DOHH2 (cell line): ENCODE results near the gene MYPN.

Experiments used
- H3F3A ChIP-seq: fragments of 200-600 bp; sonication (generic), shearing (Covaris generic); 2 replicates; pipeline ENCODE4 v1.6.0; 2016; ENCODE audit warnings: antibody characterized with exemption, mild to moderate bottlenecking; ENCODE audit not compliant: control insufficient read depth, insufficient read depth
- H3K27ac ChIP-seq: fragments of 200-600 bp; sonication (generic); 2 replicates; pipeline ENCODE4 v1.5.1; 2014; ENCODE audit warnings: low read depth, mild to moderate bottlenecking, low read length, moderate library complexity
- H3K27me3 ChIP-seq: fragments of 200-600 bp; sonication (generic); 2 replicates; pipeline ENCODE4 v1.6.1; 2014; ENCODE audit warnings: mild to moderate bottlenecking, low read length, mixed read lengths; ENCODE audit not compliant: control insufficient read depth
- H3K36me3 ChIP-seq: fragments of 200-600 bp; sonication (generic); 2 replicates; pipeline ENCODE4 v1.6.1; 2014; ENCODE audit warnings: mild to moderate bottlenecking, low read length, moderate library complexity, mixed read lengths; ENCODE audit not compliant: control insufficient read depth
- H3K4me1 ChIP-seq: fragments of 200-600 bp; sonication (generic); 2 replicates; pipeline ENCODE4 v1.6.1; 2014; ENCODE audit warnings: mild to moderate bottlenecking, low read length, mixed read lengths; ENCODE audit not compliant: control insufficient read depth
- H3K4me2 ChIP-seq: fragments of 200-600 bp; sonication (generic); 2 replicates; pipeline ENCODE4 v1.6.0; 2014; ENCODE audit warnings: mild to moderate bottlenecking, low read length, moderate library complexity
- H3K4me3 ChIP-seq: fragments of 200-600 bp; sonication (generic); 2 replicates; pipeline ENCODE4 v1.5.1; 2014; ENCODE audit warnings: mild to moderate bottlenecking, low read length, mixed read lengths
- H3K79me2 ChIP-seq: fragments of 200-600 bp; sonication (generic); 2 replicates; pipeline ENCODE4 v1.6.1; 2014; ENCODE audit warnings: mild to moderate bottlenecking, low read length, mixed read lengths; ENCODE audit not compliant: control insufficient read depth
- H3K9me2 ChIP-seq: fragments of 200-600 bp; sonication (generic); replicated peaks from 2 replicates; pipeline ENCODE4 v1.6.1; 2014; ENCODE audit warnings: mild to moderate bottlenecking, low read length, mixed read lengths; ENCODE audit not compliant: control insufficient read depth
- H3K9me3 ChIP-seq: fragments of 200-600 bp; sonication (generic); 2 replicates; pipeline ENCODE4 v1.6.1; 2014; ENCODE audit warnings: antibody characterized with exemption, low read length, mixed read lengths; ENCODE audit not compliant: control insufficient read depth, insufficient read depth
- H4K20me1 ChIP-seq: fragments of 200-600 bp; sonication (generic); 2 replicates; pipeline ENCODE4 v1.6.0; 2014; ENCODE audit warnings: low read depth, mild to moderate bottlenecking, antibody characterized with exemption, low read length, moderate library complexity; ENCODE audit not compliant: control insufficient read depth, insufficient read depth
- EZH2phosphoT487 ChIP-seq: fragments of 200-600 bp; sonication (generic); IDR thresholded peaks from 2 replicates; pipeline ENCODE4 v1.6.1; 2017; ENCODE audit warnings: borderline replicate concordance, mild to moderate bottlenecking, antibody characterized with exemption, low read length, moderate library complexity, mixed read lengths
- TF ChIP-seq, protein P1 (sequence below): fragments of 200-600 bp; sonication (generic); IDR thresholded peaks from one replicate; pipeline ENCODE4 v1.5.1; 2014; ENCODE audit warnings: antibody characterized with exemption, mild to moderate bottlenecking, low read depth, low read length; ENCODE audit not compliant: poor library complexity, severe bottlenecking

The MYPN gene

GRCh38 chr10:68133523-68133922, 24.2 kb downstream of the MYPN start:
- Histone ChIP-seq H3K4me3 (no peak overlapping the region), H3F3A (no peaks in the 10 kb centered on the region), H3K9me2 (no peaks in the 10 kb centered on the region), H3K27me3 (no peaks in the 10 kb centered on the region), H3K27ac (no peak overlapping the region), H3K36me3 (no peaks in the 10 kb centered on the region), H4K20me1 (no peaks in the 10 kb centered on the region), H3K4me2 (no peak overlapping the region), H3K79me2 (no peaks in the 10 kb centered on the region), H3K9me3 (no peaks in the 10 kb centered on the region), H3K4me1 (no peaks in the 10 kb centered on the region)
- TF ChIP-seq EZH2phosphoT487, result no peak
- TF ChIP-seq, protein P1, sequence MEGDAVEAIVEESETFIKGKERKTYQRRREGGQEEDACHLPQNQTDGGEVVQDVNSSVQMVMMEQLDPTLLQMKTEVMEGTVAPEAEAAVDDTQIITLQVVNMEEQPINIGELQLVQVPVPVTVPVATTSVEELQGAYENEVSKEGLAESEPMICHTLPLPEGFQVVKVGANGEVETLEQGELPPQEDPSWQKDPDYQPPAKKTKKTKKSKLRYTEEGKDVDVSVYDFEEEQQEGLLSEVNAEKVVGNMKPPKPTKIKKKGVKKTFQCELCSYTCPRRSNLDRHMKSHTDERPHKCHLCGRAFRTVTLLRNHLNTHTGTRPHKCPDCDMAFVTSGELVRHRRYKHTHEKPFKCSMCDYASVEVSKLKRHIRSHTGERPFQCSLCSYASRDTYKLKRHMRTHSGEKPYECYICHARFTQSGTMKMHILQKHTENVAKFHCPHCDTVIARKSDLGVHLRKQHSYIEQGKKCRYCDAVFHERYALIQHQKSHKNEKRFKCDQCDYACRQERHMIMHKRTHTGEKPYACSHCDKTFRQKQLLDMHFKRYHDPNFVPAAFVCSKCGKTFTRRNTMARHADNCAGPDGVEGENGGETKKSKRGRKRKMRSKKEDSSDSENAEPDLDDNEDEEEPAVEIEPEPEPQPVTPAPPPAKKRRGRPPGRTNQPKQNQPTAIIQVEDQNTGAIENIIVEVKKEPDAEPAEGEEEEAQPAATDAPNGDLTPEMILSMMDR, result no peak

GRCh38 chr10:68135362-68135761, 26.1 kb downstream of the MYPN start:
- H3K4me2 ChIP-seq, result no peak overlapping the region
- TF ChIP-seq EZH2phosphoT487, result no peak
- TF ChIP-seq, protein P1, result no peak
- H3K36me3 ChIP-seq, result no peaks in the 10 kb centered on the region
- H3F3A ChIP-seq, result no peaks in the 10 kb centered on the region
- H3K4me1 ChIP-seq, result no peaks in the 10 kb centered on the region
- H3K79me2 ChIP-seq, result no peaks in the 10 kb centered on the region
- no peak overlapping the region for H3K27ac ChIP-seq
- no peaks in the 10 kb centered on the region for H3K27me3 ChIP-seq
- no peaks in the 10 kb centered on the region for H4K20me1 ChIP-seq
- H3K9me3 ChIP-seq, result no peaks in the 10 kb centered on the region
- no peak overlapping the region for H3K4me3 ChIP-seq
- no peaks in the 10 kb centered on the region for H3K9me2 ChIP-seq

DNA sequence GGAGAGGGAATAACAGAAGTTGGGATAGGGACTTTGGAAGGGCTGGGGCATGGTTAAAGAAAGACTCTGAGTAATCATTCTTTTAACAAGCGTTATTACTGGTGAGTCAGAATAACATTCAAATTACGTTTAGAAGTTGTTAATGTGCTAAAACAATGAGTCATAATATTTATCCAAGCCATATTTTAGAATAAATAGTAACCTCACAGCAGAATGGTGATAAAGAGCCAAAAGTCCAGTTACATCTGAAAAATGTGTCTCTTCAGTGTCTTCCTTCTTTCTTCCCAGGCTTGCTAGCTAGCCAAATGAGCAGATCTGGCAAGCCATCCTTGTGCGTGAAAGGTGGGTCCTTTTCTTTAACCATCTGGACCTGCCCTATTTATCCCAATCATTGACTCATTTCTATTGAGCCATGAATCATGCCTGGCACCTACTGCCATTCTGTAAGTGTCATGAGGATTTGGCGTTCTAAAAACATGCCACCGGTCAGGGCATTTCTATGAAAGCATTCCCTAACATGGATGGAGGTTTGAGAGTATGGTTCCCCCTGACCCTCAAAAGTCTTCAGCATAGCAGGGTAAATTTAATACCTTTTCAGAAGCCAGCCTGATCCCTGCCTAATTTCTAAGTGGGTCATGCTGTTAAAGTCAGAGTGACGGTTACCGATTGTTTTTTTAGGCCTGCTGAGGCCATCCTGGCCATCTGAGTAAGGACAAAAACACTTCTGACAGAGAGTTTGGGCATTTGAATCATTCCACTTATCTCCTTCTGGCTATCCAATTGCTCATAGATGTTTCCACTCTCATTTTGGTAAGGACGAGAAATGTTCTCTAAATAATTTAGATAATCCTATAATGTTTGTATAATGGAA, 26.9 kb downstream of the MYPN start:
- no peaks in the 10 kb centered on the region for H3F3A ChIP-seq
- H4K20me1 ChIP-seq, result no peaks in the 10 kb centered on the region
- H3K36me3 ChIP-seq, result no peaks in the 10 kb centered on the region
- no peak overlapping the region for H3K27ac ChIP-seq
- no peaks in the 10 kb centered on the region for H3K4me1 ChIP-seq
- no peak overlapping the region for H3K4me2 ChIP-seq
- H3K4me3 ChIP-seq, result no peak overlapping the region
- H3K9me3 ChIP-seq, result no peaks in the 10 kb centered on the region
- TF ChIP-seq, protein P1, result no peak
- TF ChIP-seq EZH2phosphoT487, result no peak
- no peaks in the 10 kb centered on the region for H3K79me2 ChIP-seq
- H3K27me3 ChIP-seq, result no peaks in the 10 kb centered on the region
- H3K9me2 ChIP-seq, result no peaks in the 10 kb centered on the region
